ENCODE data around the gene CGB8.
"Not testable (repeated sequence)": the region's sequence is repeated elsewhere in the genome, so short reads cannot be mapped to it uniquely, and the experiment has no call there.

Gene CGB8

DNA sequence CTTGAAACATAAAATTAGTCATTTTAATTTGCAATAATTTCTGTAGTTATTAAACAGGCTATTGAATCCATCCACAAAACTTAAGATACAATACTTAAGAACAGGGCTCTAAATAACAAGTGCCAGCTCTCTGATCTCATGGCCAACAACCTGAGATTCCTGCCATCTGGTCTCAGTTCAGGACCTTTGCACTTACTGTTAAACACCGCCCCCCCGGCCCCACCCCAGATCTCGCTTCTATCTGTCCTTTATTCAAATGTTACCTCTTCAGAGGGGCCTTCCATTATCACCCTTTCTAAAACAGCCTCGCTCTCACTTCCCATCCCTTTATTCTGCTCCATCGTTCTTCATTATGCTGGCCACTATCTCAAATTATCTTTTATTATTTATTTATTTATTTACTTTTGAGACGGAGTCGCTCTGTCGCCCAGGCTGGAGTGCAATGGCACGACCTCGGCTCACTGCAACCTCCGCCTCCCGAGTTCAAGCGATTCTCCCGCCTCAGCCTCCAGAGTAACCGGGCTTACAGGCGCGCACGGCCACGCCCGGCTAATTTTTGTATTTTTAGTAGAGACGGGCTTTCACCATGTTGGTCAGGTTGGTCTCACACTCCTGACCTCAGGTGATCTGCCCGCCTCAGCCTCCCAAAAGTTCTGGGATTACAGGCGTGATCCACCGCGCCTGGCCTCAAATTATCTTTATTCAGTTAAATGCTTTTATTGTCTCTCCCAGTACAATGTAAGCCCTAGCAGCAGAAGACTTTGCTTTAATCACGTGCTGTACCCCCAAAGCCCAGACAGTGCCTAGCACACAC lies 35.5 kb upstream of the CGB8 start:
- no peak for TF ChIP-seq EZH2phosphoT487 (IDR thresholded peaks at IDR 0.05; ENCODE audit: low read depth)
- TF ChIP-seq, protein P1, sequence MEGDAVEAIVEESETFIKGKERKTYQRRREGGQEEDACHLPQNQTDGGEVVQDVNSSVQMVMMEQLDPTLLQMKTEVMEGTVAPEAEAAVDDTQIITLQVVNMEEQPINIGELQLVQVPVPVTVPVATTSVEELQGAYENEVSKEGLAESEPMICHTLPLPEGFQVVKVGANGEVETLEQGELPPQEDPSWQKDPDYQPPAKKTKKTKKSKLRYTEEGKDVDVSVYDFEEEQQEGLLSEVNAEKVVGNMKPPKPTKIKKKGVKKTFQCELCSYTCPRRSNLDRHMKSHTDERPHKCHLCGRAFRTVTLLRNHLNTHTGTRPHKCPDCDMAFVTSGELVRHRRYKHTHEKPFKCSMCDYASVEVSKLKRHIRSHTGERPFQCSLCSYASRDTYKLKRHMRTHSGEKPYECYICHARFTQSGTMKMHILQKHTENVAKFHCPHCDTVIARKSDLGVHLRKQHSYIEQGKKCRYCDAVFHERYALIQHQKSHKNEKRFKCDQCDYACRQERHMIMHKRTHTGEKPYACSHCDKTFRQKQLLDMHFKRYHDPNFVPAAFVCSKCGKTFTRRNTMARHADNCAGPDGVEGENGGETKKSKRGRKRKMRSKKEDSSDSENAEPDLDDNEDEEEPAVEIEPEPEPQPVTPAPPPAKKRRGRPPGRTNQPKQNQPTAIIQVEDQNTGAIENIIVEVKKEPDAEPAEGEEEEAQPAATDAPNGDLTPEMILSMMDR (IDR thresholded peaks at IDR 0.05; ENCODE audit: low read depth, low read length), result no peak
- Histone ChIP-seq H3K36me3 (replicated peaks; ENCODE audit: low read depth, low read length) (peaks cover 28% of the 10 kb centered on the region), H2AFZ (ENCODE audit: low read depth, low read length) (peak overlapping the region; percentile 92), H3K4me1 (ENCODE audit: low read length) (peaks cover 14% of the 10 kb centered on the region), H3K79me2 (ENCODE audit: low read length) (peaks cover 42% of the 10 kb centered on the region), H3K27ac (ENCODE audit: low read length) (peak overlapping the region; percentile 60), H3K4me3 (ENCODE audit: low read length) (peak overlapping the region; percentile 92), H4K20me1 (ENCODE audit: insufficient read depth, low read length) (peaks cover 34% of the 10 kb centered on the region), H3K4me2 (ENCODE audit: low read length) (peak overlapping the region; percentile 90), H3K9ac (ENCODE audit: low read length) (peak overlapping the region; percentile 92), H3K9me3 (ENCODE audit: insufficient read depth, low read length) (no peaks in the 10 kb centered on the region), H3K27me3 (ENCODE audit: low read depth, low read length) (no peaks in the 10 kb centered on the region)

DNA sequence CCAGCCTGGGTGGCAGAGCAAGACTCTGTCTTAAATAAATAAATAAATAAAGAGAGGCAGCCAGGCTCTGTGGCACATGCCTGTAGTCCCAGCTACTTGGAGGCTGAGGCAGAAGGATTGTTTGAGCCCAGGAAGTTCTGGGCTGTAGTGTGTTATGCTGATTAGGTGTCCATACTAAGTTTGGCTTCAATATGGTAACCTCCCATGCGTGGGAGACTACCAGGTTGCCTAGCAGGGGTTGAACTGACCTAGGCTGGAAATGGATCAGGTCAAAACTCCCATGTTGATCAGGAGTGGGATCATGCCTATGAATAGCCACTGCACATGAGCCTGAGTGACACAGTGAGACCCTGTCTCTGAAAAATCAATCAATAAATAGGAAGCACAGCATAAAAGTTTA lies 32.4 kb upstream of the CGB8 start:
- H3K4me3 ChIP-seq (ENCODE audit: low read length), result no peak overlapping the region
- peaks cover 2% of the 10 kb centered on the region for H3K4me1 ChIP-seq (ENCODE audit: low read length)
- H3K36me3 ChIP-seq (replicated peaks; ENCODE audit: low read depth, low read length), result peaks cover 6% of the 10 kb centered on the region
- TF ChIP-seq, protein P1 (IDR thresholded peaks at IDR 0.05; ENCODE audit: low read depth, low read length), result no peak
- TF ChIP-seq EZH2phosphoT487 (IDR thresholded peaks at IDR 0.05; ENCODE audit: low read depth), result no peak
- peaks cover 7% of the 10 kb centered on the region for H4K20me1 ChIP-seq (ENCODE audit: insufficient read depth, low read length)
- no peak overlapping the region for H3K9ac ChIP-seq (ENCODE audit: low read length)
- H3K27ac ChIP-seq (ENCODE audit: low read length), result no peak overlapping the region
- H3K4me2 ChIP-seq (ENCODE audit: low read length), result no peak overlapping the region
- H2AFZ ChIP-seq (ENCODE audit: low read depth, low read length), result no peak overlapping the region
- no peaks in the 10 kb centered on the region for H3K9me3 ChIP-seq (ENCODE audit: insufficient read depth, low read length)
- H3K27me3 ChIP-seq (ENCODE audit: low read depth, low read length), result no peaks in the 10 kb centered on the region
- peaks cover 11% of the 10 kb centered on the region for H3K79me2 ChIP-seq (ENCODE audit: low read length)

DNA sequence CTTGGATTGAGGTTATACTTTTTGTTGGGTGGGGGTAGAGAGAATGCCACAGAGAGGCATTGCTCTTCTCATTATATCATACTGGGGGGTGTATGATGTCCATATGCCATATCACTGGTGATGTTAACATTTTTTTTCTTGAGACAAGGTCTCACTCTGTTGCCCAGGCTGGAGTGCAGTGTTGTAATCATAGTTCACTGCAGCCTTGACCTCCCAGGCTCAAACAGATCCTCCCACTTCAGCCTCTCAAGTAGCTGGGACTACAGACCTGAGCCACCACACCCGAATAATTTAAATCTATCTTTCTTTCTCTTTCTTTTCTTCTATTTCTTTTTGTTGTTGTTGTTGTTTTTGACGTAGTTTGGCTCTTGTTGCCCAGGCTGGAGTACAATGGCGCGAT lies 31.5 kb upstream of the CGB8 start:
- no peaks in the 10 kb centered on the region for H4K20me1 ChIP-seq (ENCODE audit: insufficient read depth, low read length)
- no peak overlapping the region for H2AFZ ChIP-seq (ENCODE audit: low read depth, low read length)
- H3K4me1 ChIP-seq (ENCODE audit: low read length), result no peaks in the 10 kb centered on the region
- peaks cover 2% of the 10 kb centered on the region for H3K79me2 ChIP-seq (ENCODE audit: low read length)
- H3K9me3 ChIP-seq (ENCODE audit: insufficient read depth, low read length), result no peaks in the 10 kb centered on the region
- no peaks in the 10 kb centered on the region for H3K36me3 ChIP-seq (replicated peaks; ENCODE audit: low read depth, low read length)
- no peak overlapping the region for H3K4me2 ChIP-seq (ENCODE audit: low read length)
- no peak overlapping the region for H3K9ac ChIP-seq (ENCODE audit: low read length)
- H3K4me3 ChIP-seq (ENCODE audit: low read length), result no peak overlapping the region
- TF ChIP-seq, protein P1 (IDR thresholded peaks at IDR 0.05; ENCODE audit: low read depth, low read length), result no peak
- no peak for TF ChIP-seq EZH2phosphoT487 (IDR thresholded peaks at IDR 0.05; ENCODE audit: low read depth)
- no peaks in the 10 kb centered on the region for H3K27me3 ChIP-seq (ENCODE audit: low read depth, low read length)
- H3K27ac ChIP-seq (ENCODE audit: low read length), result no peak overlapping the region

DNA sequence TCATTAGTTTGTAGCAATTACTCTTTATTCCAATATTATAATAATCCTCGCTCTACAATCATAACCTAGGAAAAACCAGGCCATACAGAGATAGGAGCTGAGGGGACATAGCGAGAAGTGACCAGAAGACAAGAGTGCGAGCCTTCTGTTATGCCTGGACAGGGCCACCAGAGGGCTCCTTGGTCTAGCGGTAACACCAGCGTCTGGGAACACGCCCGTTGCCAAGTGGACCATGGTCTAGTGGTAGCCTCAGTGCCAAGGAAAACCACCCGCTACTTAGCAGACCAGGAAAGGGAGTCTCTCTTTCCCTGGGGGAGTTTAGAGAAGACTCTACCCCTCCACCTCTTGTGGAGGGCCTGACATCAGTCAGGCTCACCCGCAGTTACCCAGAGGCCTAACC lies 26.0 kb upstream of the CGB8 start:
- H3K9ac ChIP-seq (ENCODE audit: low read length); H3K27me3 ChIP-seq (ENCODE audit: low read depth, low read length); H3K4me1 ChIP-seq (ENCODE audit: low read length); H3K4me3 ChIP-seq (ENCODE audit: low read length); H3K27ac ChIP-seq (ENCODE audit: low read length); H3K36me3 ChIP-seq (replicated peaks; ENCODE audit: low read depth, low read length); H3K9me3 ChIP-seq (ENCODE audit: insufficient read depth, low read length); H3K4me2 ChIP-seq (ENCODE audit: low read length); H4K20me1 ChIP-seq (ENCODE audit: insufficient read depth, low read length); H3K79me2 ChIP-seq (ENCODE audit: low read length): not testable (repeated sequence)
- H2AFZ ChIP-seq (ENCODE audit: low read depth, low read length), result peak overlapping the region; percentile 69; the same call in 1 of the 2 replicates
- TF ChIP-seq, protein P1 (IDR thresholded peaks at IDR 0.05; ENCODE audit: low read depth, low read length), result peak; percentile 42

Measured in OCI-LY3 (cell line).